OCI-M1 (cell line): ENCODE results near the gene GPAM.
"Not testable (repeated sequence)": the region's sequence is repeated elsewhere in the genome, so short reads cannot be mapped to it uniquely, and the experiment has no call there.

Source experiments
- DNase-seq: peaks from one replicate; lab custom pipeline; 2025; lab: John Stamatoyannopoulos, UW

The GPAM gene

GRCh38 chr10:112183329-112184051 is at the start of gene GPAM:
Gene GPAM, minus strand, starts transcription at chr10:112183765. Its CDS starts 1,981 bp downstream, at chr10:112181784.
- peak; percentile 97 for DNase-seq

- no peak for DNase-seq
Measured at GRCh38 chr10:112232670-112233069, 49.1 kb upstream of the GPAM start.

GRCh38 chr10:112231602-112232400 is 48.2 kb upstream of the GPAM start:
- no peak for DNase-seq

GRCh38 chr10:112230325-112230988 is 46.9 kb upstream of the GPAM start:
- no peak for DNase-seq

- no peak for DNase-seq
Measured at GRCh38 chr10:112229901-112230300, 46.3 kb upstream of the GPAM start.

- DNase-seq, result no peak
Measured at GRCh38 chr10:112229096-112229495, 45.5 kb upstream of the GPAM start.

- DNase-seq, result not testable (repeated sequence)
Measured at GRCh38 chr10:112228366-112229088, 45.0 kb upstream of the GPAM start.

GRCh38 chr10:112227331-112227987 is 43.9 kb upstream of the GPAM start:
- peak; percentile 29 for DNase-seq

GRCh38 chr10:112226439-112227248 is 43.1 kb upstream of the GPAM start:
- DNase-seq, result no peak

GRCh38 chr10:112225771-112226438 is 42.3 kb upstream of the GPAM start:
- no peak for DNase-seq

- no peak for DNase-seq
Measured at GRCh38 chr10:112224933-112225529, 41.5 kb upstream of the GPAM start.

- DNase-seq, result no peak
Measured at GRCh38 chr10:112223725-112224124, 40.2 kb upstream of the GPAM start.

- DNase-seq, result no peak
Measured at GRCh38 chr10:112222799-112223198, 39.2 kb upstream of the GPAM start.

- no peak for DNase-seq
Measured at GRCh38 chr10:112221545-112221944, 38.0 kb upstream of the GPAM start.

GRCh38 chr10:112218960-112219359 is 35.4 kb upstream of the GPAM start:
- DNase-seq, result no peak

GRCh38 chr10:112218036-112218390 is 34.4 kb upstream of the GPAM start:
- no peak for DNase-seq

GRCh38 chr10:112217386-112218035 is 33.9 kb upstream of the GPAM start:
- DNase-seq, result no peak

- no peak for DNase-seq
Measured at GRCh38 chr10:112216966-112217365, 33.4 kb upstream of the GPAM start.

GRCh38 chr10:112216151-112216550 is 32.6 kb upstream of the GPAM start:
- no peak for DNase-seq
